Sciatic nerve (tissue), 2 donors: ENCODE measurements around the gene USP49. TPM values are rescaled to one million over a fixed set of nuclear protein-coding genes. Genes with fewer than 3 reads are reported as not detected.
A peak's percentile ranks its signal among the peaks of the same experiment; 100 is the strongest.

Experiments used
- ATAC-seq: fragments of 200-7000 bp; cut with Tn5 transposase; one replicate; pipeline ENCODE4 v1.9.1; 2020; ENCODE audit warnings: mild to moderate bottlenecking, moderate library complexity
- DNase-seq: peaks from one replicate; pipeline ENCODE4 v3.0.0-alpha.2; 2020; ENCODE audit warnings: low spot score
- intact Hi-C: fragments of 100-400 bp; cut with DNase I; formaldehyde crosslinking; loops from one replicate; pipeline ENCODE4 v1.14.2; 2022
- total RNA-seq: library from RNA; stranded (reverse); fragmentation: NEBNext Ultra II Directional; extraction: Animal tissue kit (Norgen Biotek cat#: 25700); gene quantifications from one replicate; pipeline ENCODE4 v1.2.1, GENCODE V29; 2021
- donor health status: DM: no; HTN: no; CAD: no.
- donor health status: DM: no; HTN: no; CAD: no.

The USP49 gene
- total RNA-seq, 1 donor from 2014 or later = 6.4 TPM

GRCh38 chr6:41789390-41789724 is 105.8 kb downstream of the USP49 start:
- DNase-seq (no peak), ATAC-seq (no peak)
- intact Hi-C loops = loop anchor here (10.0 kb wide), 1 partner anchor 145 kb away; no protein-coding TSS in a partner anchor

GRCh38 chr6:41787219-41787917 is 107.8 kb downstream of the USP49 start, which contains the start of gene TOMM6:
Gene TOMM6 (plus strand): TSS chr6:41787694. CDS start chr6:41787698, 4 bp downstream.
- intact Hi-C loops = loop anchor here (10.0 kb wide), 1 partner anchor 147 kb away; no protein-coding TSS in a partner anchor
- peak; percentile 95 for ATAC-seq
- peak; percentile 98 for DNase-seq

- DNase-seq = peak; percentile 94
- intact Hi-C loops = loop anchor here (10.0 kb wide), 1 partner anchor 148 kb away; no protein-coding TSS in a partner anchor
- peak; percentile 95 for ATAC-seq
These were observed 108.5 kb downstream of the USP49 start for GRCh38 chr6:41786451-41787218.

- no peak for DNase-seq
- no peak for ATAC-seq
These were observed 109.3 kb downstream of the USP49 start for GRCh38 chr6:41785689-41786450.

GRCh38 chr6:41785254-41785653 is 109.9 kb downstream of the USP49 start:
- ATAC-seq (no peak), DNase-seq (no peak)
- intact Hi-C loops = loop anchor here (10.0 kb wide), 1 partner anchor 150 kb away; no protein-coding TSS in a partner anchor

More at GRCh38 chr6:41785689-41786450, 109.3 kb downstream of the USP49 start:
- intact Hi-C loops = loop anchor here (10.0 kb wide), 1 partner anchor 149 kb away; no protein-coding TSS in a partner anchor

GRCh38 chr6:41784581-41785171 is 110.5 kb downstream of the USP49 start:
- intact Hi-C loops = loop anchor here (5.0 to 10.0 kb wide), 2 partner anchors 150 to 258 kb away; no protein-coding TSS in a partner anchor
- no peak for DNase-seq
- ATAC-seq = no peak

GRCh38 chr6:41783106-41783780 is 111.9 kb downstream of the USP49 start:
- no peak for ATAC-seq

GRCh38 chr6:41781366-41781730 is 113.8 kb downstream of the USP49 start:
- no peak for ATAC-seq
- no peak for DNase-seq
- intact Hi-C loops = loop anchor here (5.0 to 10.0 kb wide), 2 partner anchors 153 to 261 kb away; no protein-coding TSS in a partner anchor

More at GRCh38 chr6:41783106-41783780, 111.9 kb downstream of the USP49 start:
- DNase-seq = no peak
- intact Hi-C loops = loop anchor here (5.0 to 10.0 kb wide), 2 partner anchors 152 to 259 kb away; no protein-coding TSS in a partner anchor

GRCh38 chr6:41780551-41781365 is 114.4 kb downstream of the USP49 start, which contains the start of gene PRICKLE4:
Gene PRICKLE4 (plus strand): TSS chr6:41780782. CDS start chr6:41783474, 2,692 bp downstream.
- intact Hi-C loops = loop anchor here (5.0 to 10.0 kb wide), 2 partner anchors 154 to 262 kb away; no protein-coding TSS in a partner anchor
- ATAC-seq = peak; percentile 55
- DNase-seq = peak; percentile 77

- ATAC-seq (peak; percentile 97), DNase-seq (peak; percentile 100)
- intact Hi-C loops = loop anchor here (5.0 to 10.0 kb wide), 2 partner anchors 155 to 262 kb away; no protein-coding TSS in a partner anchor
These were observed 115.2 kb downstream of the USP49 start, which contains the start of gene FRS3 for GRCh38 chr6:41779788-41780550. Gene FRS3 (minus strand): TSS chr6:41779900. CDS start chr6:41776987, 2,913 bp downstream.

- intact Hi-C loops = no loop called here
- DNase-seq = no peak
- ATAC-seq = no peak
These were observed 115.8 kb downstream of the USP49 start for GRCh38 chr6:41779336-41779735.

- intact Hi-C loops = no loop called here
- DNase-seq = no peak
- no peak for ATAC-seq
These were observed 116.3 kb downstream of the USP49 start for GRCh38 chr6:41778895-41779294.

GRCh38 chr6:41777551-41778285 is 117.5 kb downstream of the USP49 start:
- no peak for ATAC-seq
- DNase-seq = no peak
- intact Hi-C loops = no loop called here

- ATAC-seq (no peak), DNase-seq (no peak)
- intact Hi-C loops = no loop called here
These were observed 119.8 kb downstream of the USP49 start for GRCh38 chr6:41775293-41775882.

- no peak for ATAC-seq
These were observed 120.3 kb downstream of the USP49 start for GRCh38 chr6:41774841-41775240.

More at GRCh38 chr6:41774841-41775240, 120.3 kb downstream of the USP49 start:
- DNase-seq = no peak
- intact Hi-C loops = no loop called here
